ENCODE measurements around the gene CEP112. TPM values are rescaled to one million over a fixed set of nuclear protein-coding genes. Genes with fewer than 3 reads are reported as not detected.

CEP112 gene
- total RNA-seq, 4 donors from 2014 or later: 15.8 to 50.3 (median 20.2) TPM

DNA sequence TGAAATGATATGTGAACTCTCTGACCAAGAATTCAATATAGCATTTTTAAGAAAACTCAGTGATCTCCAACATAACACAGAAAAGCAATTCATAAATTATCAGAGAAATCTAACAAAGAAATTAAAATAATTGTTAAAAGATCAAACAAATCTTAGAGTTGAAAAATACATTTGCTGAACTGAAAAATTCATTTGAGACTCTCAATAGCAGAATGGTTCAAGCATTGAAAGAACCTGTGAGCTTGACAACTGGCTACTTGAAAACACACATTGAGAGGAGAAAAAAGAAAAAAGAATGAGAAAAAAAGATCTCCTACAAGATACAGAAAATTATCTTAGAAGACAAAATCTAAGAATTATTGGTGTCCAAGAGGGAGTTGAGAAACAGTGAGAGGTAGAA, 203.5 kb downstream of the CEP112 start:
- no peak for DNase-seq (ENCODE audit: low spot score)
- ATAC-seq (ENCODE audit: low FRiP score): no peak
- TF ChIP-seq, protein P1, sequence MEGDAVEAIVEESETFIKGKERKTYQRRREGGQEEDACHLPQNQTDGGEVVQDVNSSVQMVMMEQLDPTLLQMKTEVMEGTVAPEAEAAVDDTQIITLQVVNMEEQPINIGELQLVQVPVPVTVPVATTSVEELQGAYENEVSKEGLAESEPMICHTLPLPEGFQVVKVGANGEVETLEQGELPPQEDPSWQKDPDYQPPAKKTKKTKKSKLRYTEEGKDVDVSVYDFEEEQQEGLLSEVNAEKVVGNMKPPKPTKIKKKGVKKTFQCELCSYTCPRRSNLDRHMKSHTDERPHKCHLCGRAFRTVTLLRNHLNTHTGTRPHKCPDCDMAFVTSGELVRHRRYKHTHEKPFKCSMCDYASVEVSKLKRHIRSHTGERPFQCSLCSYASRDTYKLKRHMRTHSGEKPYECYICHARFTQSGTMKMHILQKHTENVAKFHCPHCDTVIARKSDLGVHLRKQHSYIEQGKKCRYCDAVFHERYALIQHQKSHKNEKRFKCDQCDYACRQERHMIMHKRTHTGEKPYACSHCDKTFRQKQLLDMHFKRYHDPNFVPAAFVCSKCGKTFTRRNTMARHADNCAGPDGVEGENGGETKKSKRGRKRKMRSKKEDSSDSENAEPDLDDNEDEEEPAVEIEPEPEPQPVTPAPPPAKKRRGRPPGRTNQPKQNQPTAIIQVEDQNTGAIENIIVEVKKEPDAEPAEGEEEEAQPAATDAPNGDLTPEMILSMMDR (IDR thresholded peaks at IDR 0.05): no peak

DNA sequence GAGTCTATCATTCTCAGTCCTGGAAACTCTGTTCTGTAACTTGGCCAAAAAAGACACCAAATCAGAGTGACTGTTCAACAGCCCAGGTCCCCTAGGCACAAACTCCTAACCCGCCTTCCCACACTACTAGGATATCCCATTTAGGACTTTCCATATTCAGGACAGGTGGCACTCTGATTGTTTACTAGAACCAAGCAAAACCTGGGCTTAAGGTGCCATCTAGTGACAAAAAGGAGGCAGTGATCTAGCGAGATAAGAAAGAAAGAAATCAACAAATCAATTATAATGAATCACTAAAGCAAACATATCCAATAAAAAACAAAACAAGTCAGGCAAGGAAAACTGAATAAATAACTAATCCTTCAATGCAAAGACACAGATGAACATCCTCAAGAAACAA, 203.9 kb downstream of the CEP112 start:
- ATAC-seq (ENCODE audit: low FRiP score) (no peak), DNase-seq (ENCODE audit: low spot score) (no peak)
- TF ChIP-seq, protein P1 (IDR thresholded peaks at IDR 0.05): no peak

DNA sequence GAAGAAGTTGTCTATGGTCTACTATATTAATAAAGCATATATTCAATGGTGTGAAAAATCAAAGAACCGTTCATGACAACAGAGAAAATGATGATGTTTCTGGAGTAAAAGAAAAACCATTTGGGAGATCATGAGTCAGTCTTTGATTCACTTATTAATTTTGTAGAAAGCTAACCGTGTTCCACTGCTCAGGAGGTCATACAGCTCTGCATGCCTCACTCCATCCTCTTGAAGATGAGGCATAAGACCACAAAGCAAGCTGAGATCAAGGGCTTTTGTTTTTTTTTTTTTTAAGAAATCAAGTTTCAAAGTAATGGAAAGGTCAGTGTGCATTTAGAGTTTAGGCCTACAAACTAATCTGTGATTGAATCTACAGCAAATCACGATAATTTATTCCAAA, 206.4 kb downstream of the CEP112 start:
- TF ChIP-seq, protein P1 (IDR thresholded peaks at IDR 0.05): no peak
- DNase-seq (ENCODE audit: low spot score): no peak
- no peak for ATAC-seq (ENCODE audit: low FRiP score)

- TF ChIP-seq, protein P1 (IDR thresholded peaks at IDR 0.05): no peak
- no peak for DNase-seq (ENCODE audit: low spot score)
- ATAC-seq (ENCODE audit: low FRiP score): no peak
Measured at GRCh38 chr17:65984299-65984698, 207.6 kb downstream of the CEP112 start.

DNA sequence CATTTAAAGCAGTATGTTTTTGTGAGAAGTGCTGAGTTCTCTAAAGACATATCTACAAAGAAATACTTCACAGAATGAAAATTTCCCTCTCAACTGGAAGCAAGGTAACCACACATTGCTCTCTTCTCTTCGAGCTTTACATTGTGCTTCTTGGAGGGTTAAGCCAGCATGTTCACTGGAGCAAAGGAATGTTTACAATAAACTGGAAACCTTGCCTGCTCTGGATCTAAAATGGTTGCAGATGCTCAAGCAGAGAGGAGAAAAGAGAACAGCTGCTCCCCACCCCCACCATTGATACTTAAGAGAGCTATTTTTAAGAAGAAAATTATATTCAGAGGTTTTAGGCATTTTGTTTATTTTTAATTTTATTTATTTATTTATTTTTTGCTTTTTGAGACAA, 213.1 kb downstream of the CEP112 start:
- ATAC-seq (ENCODE audit: low FRiP score): no peak
- DNase-seq (ENCODE audit: low spot score): no peak

DNA sequence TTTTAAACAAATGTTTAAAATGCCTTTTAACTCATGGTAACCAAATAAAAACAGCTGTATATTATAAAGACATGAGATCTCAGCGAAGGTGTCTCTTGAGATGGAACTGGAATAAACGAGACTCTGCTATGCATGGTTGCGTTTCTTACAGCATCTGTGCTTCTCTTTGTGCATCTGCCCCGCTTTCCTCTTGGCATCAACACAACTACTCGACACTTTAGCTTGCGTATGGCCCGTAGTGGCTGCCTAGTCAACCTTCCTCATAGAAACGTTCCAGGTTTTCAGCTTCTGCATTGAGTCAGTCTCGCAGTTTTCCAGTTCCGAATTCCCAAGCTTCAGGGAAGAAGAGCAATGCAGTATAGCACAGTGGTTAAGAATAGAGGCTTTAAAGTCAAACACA, 214.9 kb downstream of the CEP112 start:
- DNase-seq (ENCODE audit: low spot score) (no peak), ATAC-seq (ENCODE audit: low FRiP score) (no peak)
- TF ChIP-seq, protein P1 (IDR thresholded peaks at IDR 0.05): no peak

More for the DNA sequence above, 213.1 kb downstream of the CEP112 start:
- TF ChIP-seq, protein P1 (IDR thresholded peaks at IDR 0.05): no peak

GRCh38 chr17:65975878-65976277, 216.1 kb downstream of the CEP112 start:
- TF ChIP-seq, protein P1 (IDR thresholded peaks at IDR 0.05): no peak
- no peak for DNase-seq (ENCODE audit: low spot score)
- no peak for ATAC-seq (ENCODE audit: low FRiP score)
